GM21367 (cell line): ENCODE data around the gene S100A16.

Experiments used
- ATAC-seq: cut with Tn5 transposase; IDR thresholded peaks from one replicate; pipeline ENCODE4 v1.9.1; 2021; ENCODE audit not compliant: unreplicated experiment

S100A16 gene

DNA sequence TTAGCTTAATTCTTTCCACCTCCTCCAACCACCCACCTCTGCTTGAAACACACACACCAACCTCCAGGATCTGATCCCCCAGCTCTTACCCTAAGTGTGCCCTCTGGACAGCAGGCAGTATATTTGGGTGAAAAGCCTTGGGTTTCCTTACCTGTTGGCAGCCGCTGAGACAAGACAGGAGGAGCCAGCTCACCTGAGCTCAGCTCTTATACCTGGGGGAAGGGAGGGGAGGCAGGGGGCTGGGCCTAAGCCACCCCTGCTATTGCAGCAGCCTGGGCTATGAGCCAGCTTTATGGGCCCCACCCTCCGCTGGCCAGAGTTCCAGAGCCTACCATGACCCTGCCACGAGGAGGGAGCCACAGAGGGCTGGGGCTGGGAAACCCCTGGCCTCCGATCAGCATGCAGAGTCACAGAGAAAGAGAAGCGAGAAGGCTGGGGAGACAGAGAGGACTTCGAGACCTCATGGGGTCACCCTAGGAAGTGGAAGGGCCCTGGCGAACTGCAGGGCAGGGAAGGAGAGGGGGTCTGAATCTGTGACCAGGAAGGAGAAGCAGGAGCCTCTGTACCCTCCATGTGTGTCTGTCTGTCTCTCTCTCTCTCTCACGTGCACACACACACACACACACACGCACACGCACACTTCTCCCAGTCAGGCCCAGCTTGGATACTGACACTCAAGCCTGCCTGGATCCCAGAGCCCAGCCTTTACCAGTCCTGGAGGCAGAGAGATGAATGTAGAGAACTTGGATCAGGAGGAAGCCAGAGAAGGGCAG, 3.4 kb upstream of the S100A16 start, which contains the start of gene S100A14:
S100A14 (minus strand) TSS at position 182 of the 773 bp plus-strand sequence. CDS start 467 bp downstream, outside the sequence.
- ATAC-seq, result no peak

DNA sequence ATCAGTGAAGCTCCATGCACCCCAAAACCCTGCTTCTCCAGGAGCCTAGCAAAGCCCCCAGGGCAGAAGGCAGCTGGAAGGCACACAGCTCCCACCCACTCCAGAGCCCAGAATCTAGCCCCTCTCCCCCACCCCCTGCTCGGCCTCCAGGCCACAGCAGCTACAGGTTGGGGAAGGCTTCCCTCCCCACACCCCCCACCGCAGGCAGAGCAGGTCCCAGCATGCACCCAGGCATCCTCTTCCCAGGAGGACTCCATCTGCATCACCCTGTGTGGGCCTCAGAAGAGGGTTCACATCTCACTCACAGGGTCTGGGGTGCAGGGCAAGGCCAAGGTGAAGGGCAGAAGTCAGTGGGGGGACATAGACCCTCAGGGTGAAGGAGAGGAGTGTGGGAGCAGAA, 2.5 kb upstream of the S100A16 start:
- no peak for ATAC-seq

DNA sequence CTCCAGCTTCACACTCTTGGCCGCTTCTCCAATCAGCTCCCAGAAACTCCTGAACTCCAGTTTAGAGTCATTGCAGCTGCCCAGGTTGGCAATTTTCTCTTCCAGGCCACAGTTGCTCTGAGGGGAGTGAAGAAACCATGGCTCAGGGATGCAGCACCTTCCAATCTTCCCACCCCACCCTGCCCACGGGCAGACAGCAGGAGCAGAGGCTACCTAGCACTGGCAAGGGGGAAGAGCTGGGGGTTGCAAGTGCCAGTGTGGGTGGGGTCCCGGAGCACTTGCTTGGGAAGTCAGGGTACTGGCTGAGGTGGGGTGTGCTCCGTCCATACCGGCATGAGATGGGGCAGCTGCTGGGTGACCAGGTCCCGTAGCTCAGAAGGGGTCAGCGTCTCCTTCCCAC, 2.0 kb upstream of the S100A16 start:
- no peak for ATAC-seq

DNA sequence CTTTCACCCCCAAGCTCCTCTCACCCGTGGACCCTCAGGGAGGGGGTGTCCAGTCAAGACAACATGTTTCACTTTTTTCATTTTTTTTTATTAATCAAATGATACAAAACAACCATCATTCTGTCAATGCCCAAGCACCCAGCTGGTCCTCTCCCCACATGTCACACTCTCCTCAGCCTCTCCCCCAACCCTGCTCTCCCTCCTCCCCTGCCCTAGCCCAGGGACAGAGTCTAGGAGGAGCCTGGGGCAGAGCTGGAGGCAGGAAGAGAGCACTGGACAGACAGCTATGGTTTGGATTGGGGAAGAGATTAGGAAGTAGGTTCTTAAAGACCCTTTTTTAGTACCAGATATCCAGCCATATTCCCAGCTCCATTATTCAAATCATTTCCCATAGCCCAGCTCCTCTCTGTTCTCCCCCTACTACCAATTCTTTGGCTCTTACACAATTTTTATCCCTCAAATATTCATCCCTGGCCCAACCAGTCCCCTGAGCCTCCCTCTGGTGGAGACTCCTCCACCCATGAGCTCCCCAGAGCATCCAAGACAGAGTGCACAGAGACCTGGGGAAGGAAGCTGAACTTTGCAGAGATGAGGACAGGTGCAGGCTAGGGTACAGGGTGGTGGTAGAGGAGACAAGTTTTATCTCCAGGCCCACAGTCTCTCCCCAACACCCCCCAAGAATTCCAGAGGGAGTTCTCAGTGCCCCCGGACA, 1.4 kb upstream of the S100A16 start:
- ATAC-seq, result no peak

DNA sequence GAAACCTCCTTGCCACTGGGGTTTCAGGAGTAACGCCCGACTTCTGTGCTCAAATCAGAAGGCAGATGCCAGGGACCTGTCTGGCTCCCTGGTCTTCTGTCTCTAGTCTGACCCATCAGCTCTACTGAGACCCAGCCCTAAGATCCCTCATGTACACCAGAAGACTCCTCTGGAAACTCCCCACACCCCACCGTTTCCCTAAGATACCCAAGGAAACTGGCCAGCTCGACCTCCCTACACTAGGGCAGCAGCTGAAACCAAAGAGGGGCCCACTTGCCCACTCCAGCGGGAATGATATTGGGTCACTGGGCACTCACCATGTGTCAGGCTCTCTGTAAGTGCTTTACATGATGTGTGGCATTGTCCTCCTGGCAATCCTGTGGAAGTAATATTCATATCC, 469 bp upstream of the S100A16 start:
- no peak for ATAC-seq

DNA sequence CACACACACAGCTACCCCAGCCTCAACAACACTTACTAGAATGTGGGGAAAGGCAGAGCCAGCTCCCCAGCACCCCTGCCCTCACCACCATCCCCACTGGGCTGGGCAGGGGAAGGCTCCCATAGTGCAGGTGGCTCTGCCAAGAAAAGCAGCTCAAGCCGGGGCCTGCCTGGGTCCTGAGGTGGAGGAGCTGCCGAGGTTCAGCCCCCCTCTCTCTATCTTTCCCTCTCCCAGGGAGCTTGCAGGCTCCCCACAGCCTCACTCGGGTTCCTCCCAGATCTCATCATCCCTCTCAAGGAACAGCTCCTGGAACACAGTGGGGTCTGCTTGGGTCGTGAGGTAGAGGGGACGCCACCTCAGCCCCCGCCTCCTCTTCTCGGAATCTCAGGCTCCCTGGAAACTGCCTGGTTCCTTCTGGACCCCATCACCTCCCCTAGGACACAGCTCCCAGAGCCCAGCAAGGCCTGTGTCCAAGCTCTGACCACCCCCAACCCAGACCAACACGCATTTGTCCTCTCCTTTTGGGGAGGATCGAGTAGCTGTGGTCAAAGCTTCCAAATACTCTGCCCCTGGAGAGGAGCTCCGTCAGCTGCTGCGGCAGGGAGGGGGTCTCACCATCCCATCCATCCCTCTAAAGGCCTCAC, 704 bp downstream of the S100A16 start:
- no peak for ATAC-seq

DNA sequence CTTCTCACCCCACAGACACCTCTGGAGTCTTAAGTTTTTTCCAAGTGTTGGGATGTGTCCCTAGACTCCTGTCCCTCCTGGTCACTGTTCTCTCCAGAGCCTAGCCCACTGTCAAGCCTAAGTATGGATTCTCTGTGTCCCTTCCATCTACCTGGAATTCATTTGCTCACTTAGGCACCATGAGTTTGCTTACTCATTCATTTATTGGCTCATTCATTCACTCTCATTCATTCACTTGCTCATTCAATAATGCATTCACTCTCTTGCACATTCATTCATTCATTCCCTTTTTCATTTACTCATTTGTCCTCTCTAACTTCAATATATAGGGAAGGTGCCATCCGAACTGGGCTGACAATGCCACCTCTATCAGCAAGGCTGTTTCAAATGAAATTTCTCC, 1.6 kb downstream of the S100A16 start:
- no peak for ATAC-seq

DNA sequence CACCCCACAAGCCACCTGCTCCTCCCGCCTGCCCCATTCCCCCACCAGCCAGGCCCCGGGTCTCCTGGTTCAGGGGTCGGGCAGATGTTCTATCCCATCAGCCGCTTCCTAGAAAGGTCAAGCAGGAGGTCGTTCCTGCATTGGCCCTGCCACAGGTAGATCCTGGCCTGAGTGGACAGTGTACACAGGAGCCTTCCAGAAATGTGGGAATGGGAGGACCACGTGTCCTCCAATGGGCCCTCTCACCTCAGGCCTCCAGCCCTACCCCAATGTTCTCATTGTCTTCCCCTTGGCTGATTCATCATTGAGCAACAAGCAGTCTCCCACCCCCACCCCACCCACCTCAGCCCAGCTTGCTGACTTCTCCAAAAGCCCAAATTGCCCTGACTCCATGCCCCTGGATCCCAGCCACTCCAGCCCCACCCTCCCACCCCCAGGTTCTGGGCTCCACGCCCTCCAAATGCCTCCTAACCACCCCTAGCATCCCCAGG, 2.1 kb downstream of the S100A16 start:
- ATAC-seq, result no peak

DNA sequence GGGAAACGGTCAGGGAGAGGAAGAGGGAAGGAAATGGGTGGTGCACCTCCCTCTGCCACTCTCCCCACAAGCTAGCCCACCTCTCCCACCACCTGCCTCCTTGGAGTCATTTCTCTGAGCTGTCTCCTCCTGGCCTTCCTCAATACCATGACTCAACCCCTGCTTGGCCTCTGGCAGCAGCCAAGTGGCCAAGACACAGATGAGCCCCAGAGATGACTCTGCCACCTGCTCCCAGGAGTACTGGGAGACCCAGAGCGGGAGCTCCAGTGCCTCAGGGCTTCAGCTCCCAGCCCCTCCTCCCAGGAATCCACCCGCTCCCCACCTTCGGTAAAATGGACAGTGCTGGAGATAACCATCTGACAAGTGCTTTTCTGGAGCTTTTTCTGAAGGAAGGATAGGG, 2.6 kb downstream of the S100A16 start:
- ATAC-seq, result no peak

DNA sequence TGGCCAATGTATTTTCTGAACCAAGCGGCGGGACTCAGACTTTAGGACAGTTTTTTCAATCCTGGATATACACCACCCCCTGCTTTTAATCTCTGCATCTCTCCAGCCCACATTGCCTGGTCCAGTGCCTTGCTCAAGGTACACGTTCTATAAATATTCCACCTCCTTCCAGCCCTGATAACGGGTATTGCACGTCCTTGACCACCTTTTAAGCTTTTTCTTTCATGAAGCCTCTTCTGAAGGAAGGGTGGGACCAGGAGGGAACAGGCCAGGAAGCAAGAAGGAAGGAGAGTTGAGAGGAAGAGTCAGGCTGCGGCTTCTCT, 3.4 kb downstream of the S100A16 start:
- ATAC-seq, result no peak

DNA sequence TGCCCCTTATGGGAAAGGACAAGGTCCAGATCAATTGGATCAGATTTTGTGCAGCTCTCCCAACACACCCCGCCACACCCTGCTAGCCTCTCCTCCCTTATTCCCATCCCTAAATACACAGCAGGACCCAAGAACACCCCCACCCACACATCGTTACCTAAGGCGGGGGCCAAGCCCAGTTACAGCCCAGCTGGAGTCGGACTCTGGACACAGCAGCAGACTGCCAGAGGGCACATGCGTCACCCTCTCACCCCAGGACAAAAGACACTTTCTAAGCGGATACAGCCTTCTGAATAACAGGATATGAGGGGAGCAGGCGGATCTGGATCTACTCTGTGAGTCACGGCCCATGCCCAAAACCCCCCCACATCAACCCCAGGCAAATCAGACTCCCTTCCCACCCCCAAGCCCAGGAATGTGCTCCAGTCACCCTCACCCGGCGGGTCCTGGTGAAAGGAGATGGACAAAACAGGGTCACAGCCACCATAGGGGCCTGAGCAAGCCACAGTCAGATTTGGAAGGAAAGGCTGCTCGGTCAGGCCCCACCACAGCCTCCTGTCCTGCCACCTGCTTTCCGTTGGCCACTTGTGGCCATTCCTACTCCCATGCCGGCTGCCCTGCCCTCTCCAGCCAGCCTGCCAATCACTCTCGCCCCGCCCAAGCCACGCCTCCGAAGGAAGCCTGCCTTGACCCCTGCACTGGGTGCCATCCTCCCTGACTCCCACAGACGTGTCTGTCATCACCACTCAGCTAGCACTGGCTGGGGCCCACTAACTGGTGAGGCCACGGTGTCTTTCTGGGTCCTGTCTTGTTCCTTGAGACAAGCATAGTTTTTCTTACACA, 4.0 kb downstream of the S100A16 start:
- no peak for ATAC-seq

DNA sequence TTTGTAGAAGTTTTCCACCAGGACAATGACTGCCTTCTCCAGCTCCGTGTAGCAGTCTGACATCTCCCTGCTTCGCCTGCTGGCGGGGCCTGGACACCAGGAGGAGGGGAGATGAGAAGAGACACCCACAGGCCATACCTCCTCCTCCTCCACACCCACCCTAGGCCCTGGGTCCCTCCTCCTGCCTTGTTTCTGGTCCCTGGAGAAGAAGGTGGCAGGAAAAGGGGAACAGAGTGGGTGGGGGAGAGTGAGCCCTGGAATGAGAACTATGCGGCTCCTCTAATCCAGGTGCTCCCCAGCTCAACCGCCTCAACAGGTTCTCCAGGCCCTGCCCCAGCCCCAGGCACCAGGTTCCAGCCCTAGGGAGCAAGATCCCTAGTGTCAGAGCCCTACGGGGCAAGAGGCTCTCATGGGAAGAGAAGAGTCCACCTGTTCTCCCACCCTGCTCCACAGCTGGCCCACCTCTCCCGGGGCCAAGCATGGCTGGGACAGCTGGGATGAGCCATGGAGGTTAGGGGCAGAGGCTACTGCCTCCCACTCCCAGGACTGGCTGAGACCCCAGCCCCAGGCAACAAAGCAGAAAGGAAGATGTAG, 4.8 kb downstream of the S100A16 start:
- no peak for ATAC-seq

DNA sequence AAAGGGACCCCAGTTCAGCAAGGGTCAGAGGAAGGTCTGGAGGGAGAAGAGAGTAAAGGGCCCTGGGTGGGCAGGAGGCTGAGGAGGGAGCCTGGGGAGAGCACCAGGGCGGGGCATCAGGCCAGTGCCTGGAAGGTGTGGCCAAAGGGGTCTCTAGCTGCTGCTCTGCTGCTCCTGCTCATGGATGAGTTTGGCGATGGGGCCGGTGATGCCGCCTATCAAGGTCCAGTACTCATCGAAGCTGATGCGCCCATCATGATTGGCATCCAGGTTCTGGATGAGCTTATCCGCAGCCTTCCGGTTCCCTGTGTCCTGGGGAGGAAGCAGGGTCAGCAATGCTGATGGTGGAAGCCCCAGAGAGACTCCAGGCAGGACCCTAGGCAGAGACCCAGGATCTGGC, 5.6 kb downstream of the S100A16 start:
- ATAC-seq, result no peak

DNA sequence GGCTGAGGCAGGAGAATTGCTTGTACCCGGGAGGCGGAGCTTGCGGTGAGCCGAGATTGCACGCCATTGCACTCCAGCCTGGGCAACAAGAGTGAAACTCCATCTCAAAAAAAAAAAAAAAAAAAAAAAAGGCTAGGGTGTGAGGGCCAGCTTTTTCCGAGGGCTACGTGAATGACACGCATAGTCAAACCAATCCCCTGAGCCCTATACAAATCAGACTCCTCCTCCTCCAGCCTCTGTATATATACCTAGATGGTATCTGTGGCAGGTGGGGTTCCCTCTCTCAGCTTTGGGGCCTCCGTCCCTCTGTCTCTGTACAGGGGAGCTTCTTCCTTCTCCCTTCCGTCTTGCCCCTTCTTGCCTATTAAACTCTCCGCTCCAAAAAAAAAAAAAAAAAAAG, 6.7 kb downstream of the S100A16 start:
- no peak for ATAC-seq

DNA sequence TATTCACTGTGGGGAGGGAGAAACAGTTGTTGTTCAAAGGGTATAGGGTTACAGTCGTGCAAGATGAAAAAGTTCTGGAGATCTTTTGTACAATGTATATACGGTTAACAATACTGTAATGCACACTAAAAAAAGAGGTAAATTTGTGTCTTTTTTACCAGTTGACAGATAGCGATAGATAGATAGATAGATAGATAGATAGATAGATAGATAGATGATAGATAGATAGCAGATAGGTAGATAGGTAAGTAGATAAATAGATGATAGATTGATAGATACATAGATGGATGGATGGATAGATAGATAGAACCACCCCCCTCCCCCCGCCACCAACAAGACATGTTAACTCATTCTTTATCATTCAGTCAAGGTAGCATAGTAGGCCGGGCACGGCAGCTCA, 10.2 kb downstream of the S100A16 start:
- no peak for ATAC-seq

DNA sequence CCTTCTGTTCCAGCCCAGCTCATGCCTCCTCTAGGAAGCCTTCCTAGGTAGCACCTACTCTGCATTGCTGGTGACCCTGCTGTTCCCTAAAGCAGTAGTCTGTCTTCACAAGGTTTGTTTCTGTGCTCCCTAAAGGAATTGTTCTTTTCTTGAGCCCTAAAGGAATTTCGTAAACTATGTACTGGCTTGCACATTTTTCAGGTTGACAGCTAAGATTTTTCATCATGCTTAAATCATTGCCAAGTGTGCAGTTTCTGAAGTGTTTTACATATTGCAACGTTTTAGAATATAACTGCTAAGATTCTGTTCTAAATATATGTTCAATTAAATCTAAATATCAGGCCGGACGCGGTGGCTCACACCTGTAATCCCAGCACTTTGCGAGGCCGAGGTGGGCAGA, 13.1 kb downstream of the S100A16 start:
- ATAC-seq, result no peak

DNA sequence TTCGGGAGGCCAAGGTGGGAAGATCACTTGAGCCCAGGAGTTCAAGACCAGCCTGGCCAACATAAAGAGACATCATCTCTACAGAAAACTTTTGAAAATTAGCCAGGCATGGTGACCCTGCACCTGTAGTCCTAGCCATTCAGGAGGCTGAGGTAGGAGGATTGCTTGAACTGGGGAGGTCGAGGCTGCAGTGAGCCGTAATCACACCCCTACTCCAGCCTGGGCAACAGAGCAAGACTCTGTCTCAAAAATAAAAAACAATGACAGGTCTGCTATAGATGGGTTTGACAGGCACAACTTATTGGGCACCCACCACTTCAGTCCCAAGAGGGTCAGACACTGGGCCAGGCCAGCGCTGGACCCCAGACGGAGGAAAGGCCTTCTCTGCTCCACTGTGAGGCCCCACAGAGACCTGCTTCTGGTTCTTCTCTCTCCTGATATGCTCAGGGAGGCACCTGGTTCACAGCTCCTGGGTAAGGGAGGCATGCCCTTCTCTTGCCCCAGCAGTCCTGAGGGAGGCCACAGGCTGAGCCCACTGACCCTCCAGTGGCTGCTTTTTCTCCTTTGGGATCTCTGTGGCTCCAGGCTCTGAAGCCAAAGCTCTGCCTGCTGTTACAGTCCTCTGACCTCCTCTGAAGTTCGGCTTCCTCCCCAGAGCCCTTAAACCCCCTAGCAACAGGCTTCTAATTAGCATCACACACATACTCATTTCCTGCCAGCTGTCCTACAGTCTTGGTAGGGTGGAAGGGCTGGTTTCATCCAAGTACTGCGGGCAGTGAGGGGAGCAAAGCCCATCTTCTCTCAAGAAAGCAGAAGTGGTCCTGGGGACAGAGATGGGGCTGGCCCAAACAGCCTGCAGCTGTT, 14.4 kb downstream of the S100A16 start:
- peak; percentile 95 for ATAC-seq

DNA sequence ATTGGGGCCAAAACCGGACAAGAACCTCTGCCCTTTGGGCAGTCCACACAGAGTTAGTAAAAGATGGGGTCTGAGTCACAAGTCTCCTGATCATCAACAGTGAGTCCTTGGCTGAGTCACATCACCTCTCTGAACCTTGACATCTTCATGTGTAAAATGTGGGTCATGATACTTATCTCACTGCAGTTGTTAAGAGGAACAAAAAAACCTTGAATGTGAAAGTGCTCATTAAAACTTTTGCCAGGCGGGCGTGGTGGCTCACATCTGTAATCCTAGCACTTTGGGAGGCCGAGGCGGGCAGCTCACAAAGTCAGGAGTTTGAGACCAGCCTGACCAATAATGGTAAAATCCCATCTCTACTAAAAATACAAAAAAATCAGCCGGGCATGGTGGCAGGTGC, 15.7 kb downstream of the S100A16 start:
- ATAC-seq, result no peak

DNA sequence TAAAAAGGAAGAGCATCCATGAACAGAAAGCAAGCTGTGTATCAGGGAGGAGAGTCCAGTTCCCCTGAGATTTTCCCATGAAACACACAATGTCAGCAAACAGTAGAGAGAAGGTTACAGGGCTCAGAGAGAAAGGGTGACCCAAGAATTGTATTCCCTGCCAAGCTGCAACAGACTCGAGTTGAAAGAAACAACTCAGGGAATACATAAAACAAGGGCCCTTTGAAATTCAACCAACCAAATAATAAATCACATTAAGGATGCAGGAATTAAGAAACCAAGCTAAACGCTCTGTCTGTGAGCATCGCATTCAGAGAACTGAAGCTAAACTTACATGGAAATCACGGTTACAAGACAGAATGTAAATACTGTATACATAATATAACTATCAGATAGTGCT, 20.2 kb downstream of the S100A16 start:
- ATAC-seq, result no peak

DNA sequence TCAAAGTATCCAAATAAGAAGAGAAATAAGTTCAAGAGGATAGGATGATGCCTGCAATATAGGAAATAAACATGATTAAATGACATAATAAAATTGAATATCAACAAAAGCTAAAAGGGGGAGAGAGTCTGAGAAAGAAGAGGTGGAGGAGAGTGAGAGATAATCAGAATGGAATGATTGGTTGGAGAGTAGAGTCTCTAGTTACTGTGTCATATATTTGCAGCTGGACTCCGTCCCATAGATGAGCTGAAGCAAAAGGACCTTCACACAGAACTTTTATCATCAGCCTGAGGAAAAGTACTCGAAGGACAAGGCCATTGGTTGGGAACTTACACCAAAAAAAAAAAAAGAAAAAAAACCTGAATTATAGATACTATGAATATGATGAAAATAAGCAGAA, 24.5 kb downstream of the S100A16 start:
- no peak for ATAC-seq
